HCT116 (cell line): ENCODE results near the gene ESCO1. TPM values are rescaled to one million over a fixed set of nuclear protein-coding genes. Genes with fewer than 3 reads are reported as not detected.

ENCODE experiments used
- ATAC-seq: fragments of 200-7000 bp; cut with Tn5 transposase; 2 replicates; pipeline ENCODE4 v1.9.1; 2020; ENCODE audit warnings: mild to moderate bottlenecking, moderate library complexity
- BruUV-seq: library from RNA; stranded (reverse); fragments of 400-500 nt; replicated peaks from 2 replicates; lab custom pipeline; 2021; lab: Mats Ljungman, UMichigan
- CTCF ChIA-PET: fragments of 300-600 bp; sonication (Branson Sonifier 250); formaldehyde crosslinking; loops from one replicate; lab custom pipeline; 2021; ENCODE audit warnings: antibody characterized with exemption; lab: Charles Lee
- POLR2A ChIA-PET: fragments of 300-600, 350-600 bp; sonication (Branson Sonifier 250); formaldehyde crosslinking; loops from one replicate; lab custom pipeline; 2021; ENCODE audit warnings: antibody characterized with exemption; lab: Charles Lee
- RAD21 ChIA-PET, 2 experiments: fragments of 300-600 bp; sonication (Branson Sonifier 250); formaldehyde crosslinking; loops; one replicate each; lab custom pipeline; 2023; ENCODE audit warnings: low total read pairs in 2 of 2; ENCODE audit not compliant: uncharacterized antibody in 2 of 2, unreplicated experiment in 2 of 2, low non-redundant PET in 1 of 2; lab: Charles Lee
- DNase-seq: peaks from one replicate; pipeline ENCODE4 v3.0.0-alpha.2; 2010; ENCODE audit warnings: low read depth, low spot score
- H2AFZ ChIP-seq: fragments of 200-600 bp; shearing (Covaris generic), sonication (generic); 2 replicates; pipeline ENCODE4 v1.6.1; 2017; ENCODE audit warnings: low read depth, mixed run types, mixed read lengths, antibody characterized with exemption, low read length; ENCODE audit not compliant: poor library complexity, severe bottlenecking
- H3K27ac ChIP-seq: 2 replicates; pipeline ENCODE4 v1.5.1; 2012; ENCODE audit warnings: low read depth, low read length
- H3K27me3 ChIP-seq: fragments of 200-600 bp; sonication (generic); 2 replicates; pipeline ENCODE4 v1.6.1; 2016; ENCODE audit warnings: mixed run types, low read length, mixed read lengths; ENCODE audit not compliant: insufficient read depth
- H3K36me3 ChIP-seq, 2 experiments: fragments of 200-500 bp in 1 of 2; fragments of 200-600 bp in 1 of 2; sonication (Bioruptor generic) in 1 of 2; sonication (generic) in 1 of 2; 2 replicates each; pipeline versions ENCODE4 v1.5.1 to v1.6.1; 2014 to 2016; ENCODE audit warnings: low read length in 2 of 2, inconsistent platforms in 1 of 2, mixed read lengths in 1 of 2, mixed run types in 1 of 2; ENCODE audit not compliant: insufficient read depth in 2 of 2, control insufficient read depth in 1 of 2
- H3K4me1 ChIP-seq, 2 experiments: fragments of 200-600 bp in 1 of 2; sonication (generic) in 1 of 2; 2 replicates each; pipeline versions ENCODE4 v1.5.1 to v1.6.1; 2012 to 2017; ENCODE audit warnings: low read length in 2 of 2, inconsistent platforms in 1 of 2, mild to moderate bottlenecking in 1 of 2, mixed read lengths in 1 of 2, mixed run types in 1 of 2, moderate library complexity in 1 of 2; ENCODE audit not compliant: insufficient read depth in 2 of 2, control insufficient read depth in 1 of 2
- H3K4me2 ChIP-seq: fragments of 200-600 bp; sonication (generic); 2 replicates; pipeline ENCODE4 v1.6.1; 2017; ENCODE audit warnings: mixed run types, low read length, mixed read lengths
- H3K4me3 ChIP-seq, 2 experiments: fragments of 200-600 bp in 1 of 2; sonication (generic) in 1 of 2; replicated peaks in 1 of 2; 2 replicates each; pipeline ENCODE4 v1.5.1; 2011 to 2016; ENCODE audit warnings: low read length in 2 of 2, control low read depth in 1 of 2, low read depth in 1 of 2, mild to moderate bottlenecking in 1 of 2, mixed read lengths in 1 of 2, mixed run types in 1 of 2
- H3K79me2 ChIP-seq: fragments of 200-600 bp; sonication (generic); 2 replicates; pipeline ENCODE4 v1.6.1; 2017; ENCODE audit warnings: mild to moderate bottlenecking, mixed run types, low read length, moderate library complexity, mixed read lengths; ENCODE audit not compliant: insufficient read depth
- H3K9ac ChIP-seq: fragments of 200-600 bp; sonication (generic); 2 replicates; pipeline ENCODE4 v1.6.1; 2016; ENCODE audit warnings: low read length, mixed read lengths
- H3K9me2 ChIP-seq: fragments of 200-600 bp; sonication (generic), shearing (Covaris generic); 2 replicates; pipeline ENCODE4 v1.6.1; 2017; ENCODE audit warnings: mixed run types, mild to moderate bottlenecking, moderate library complexity; ENCODE audit not compliant: insufficient read depth
- H3K9me3 ChIP-seq, 2 experiments: fragments of 200-500 bp in 1 of 2; fragments of 200-600 bp in 1 of 2; sonication (Bioruptor generic) in 1 of 2; sonication (generic) in 1 of 2; 2 replicates each; pipeline ENCODE4 v1.6.1; 2014 to 2017; ENCODE audit warnings: low read length in 2 of 2, mixed read lengths in 2 of 2, inconsistent platforms in 1 of 2, low read depth in 1 of 2, mild to moderate bottlenecking in 1 of 2, mixed run types in 1 of 2, moderate library complexity in 1 of 2; ENCODE audit not compliant: control insufficient read depth in 1 of 2, insufficient read depth in 1 of 2
- H4K20me1 ChIP-seq: fragments of 200-600 bp; sonication (generic), shearing (Covaris generic); 2 replicates; pipeline ENCODE4 v1.6.1; 2017; ENCODE audit warnings: mixed run types, mild to moderate bottlenecking, moderate library complexity; ENCODE audit not compliant: insufficient read depth
- ATF3 ChIP-seq: IDR thresholded peaks from 2 replicates; pipeline ENCODE4 v1.6.1; 2012
- CEBPB ChIP-seq: IDR thresholded peaks from 2 replicates; pipeline ENCODE4 v1.6.1; 2012; ENCODE audit warnings: low read depth
- EZH2 ChIP-seq: fragments of 200-600 bp; sonication (generic); IDR thresholded peaks from 2 replicates; pipeline ENCODE4 v1.6.1; 2017; ENCODE audit warnings: antibody characterized with exemption, mixed run types
- JUND ChIP-seq: IDR thresholded peaks from 2 replicates; pipeline ENCODE4 v1.6.1; 2012
- RAD21 ChIP-seq: IDR thresholded peaks from 2 replicates; pipeline ENCODE4 v1.6.1; 2012; ENCODE audit warnings: low read depth, mild to moderate bottlenecking
- intact Hi-C: fragments of 100-400 bp; cut with micrococcal nuclease; formaldehyde crosslinking; loops from 2 replicates; pipeline ENCODE4 v1.10.0; 2022
- total RNA-seq: library from RNA; stranded (reverse); gene quantifications from one replicate; pipeline ENCODE4 v1.2.1, GENCODE V29; 2021; ENCODE audit not compliant: unreplicated experiment
- TF ChIP-seq, protein P1 (sequence below): IDR thresholded peaks from 2 replicates; pipeline ENCODE4 v1.6.1; 2012

The ESCO1 gene
- total RNA-seq, 1 experiment from 2014 or later: 19.6 TPM

DNA sequence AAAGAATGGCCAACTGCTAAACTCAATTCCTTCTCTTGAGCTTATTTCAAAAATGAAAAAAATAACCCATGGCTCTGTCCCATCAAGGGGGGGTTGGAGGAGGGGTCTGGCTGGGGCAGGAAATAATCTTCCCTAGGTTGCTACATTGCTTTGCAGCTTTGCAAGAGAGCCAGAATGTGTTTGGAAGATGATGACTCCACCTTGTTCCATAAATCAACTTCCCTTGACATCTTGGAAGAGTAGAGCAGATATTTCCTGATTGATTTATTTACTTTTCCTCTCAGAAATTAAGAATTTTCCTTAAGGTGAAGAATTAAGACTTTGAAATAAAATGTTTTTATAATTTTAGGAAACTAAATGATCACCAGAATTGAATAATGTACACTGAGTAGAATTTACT lies 41.3 kb downstream of the ESCO1 start:
- POLR2A ChIA-PET: no interaction called here
- Histone ChIP-seq H3K4me3 (no peak overlapping the region), H3K4me1 (peaks cover 0 to 3% of the 10 kb centered on the region in 2 experiments; a peak in 2 of 4 replicates), H3K36me3 (peaks cover 8 to 35% of the 10 kb centered on the region in 2 experiments; a peak in 3 of 4 replicates), H3K27ac (no peak overlapping the region), H3K4me2 (no peak overlapping the region), H3K9me3 (no peaks in the 10 kb centered on the region), H3K79me2 (no peaks in the 10 kb centered on the region), H2AFZ (no peak overlapping the region)
- no peak for ATAC-seq
- DNase-seq: no peak
- TF ChIP-seq JUND (no peak), RAD21 (no peak)
- TF ChIP-seq, all 23 proteins: peak for 0
- CTCF ChIA-PET: interaction anchor here (1.4 kb wide), 1 partner anchor 41 kb away, joined by 6 read pairs; the partner anchor contains the start of gene ESCO1
- Histone ChIP-seq H4K20me1 (no peaks in the 10 kb centered on the region; the same call in 1 of the 2 replicates), H3K9ac (no peak overlapping the region), H3K9me2 (no peaks in the 10 kb centered on the region), H3K27me3 (no peaks in the 10 kb centered on the region)
- intact Hi-C loops: no loop called here
- RAD21 ChIA-PET: no interaction called here
- TSS peak; percentile 9 for BruUV-seq

DNA sequence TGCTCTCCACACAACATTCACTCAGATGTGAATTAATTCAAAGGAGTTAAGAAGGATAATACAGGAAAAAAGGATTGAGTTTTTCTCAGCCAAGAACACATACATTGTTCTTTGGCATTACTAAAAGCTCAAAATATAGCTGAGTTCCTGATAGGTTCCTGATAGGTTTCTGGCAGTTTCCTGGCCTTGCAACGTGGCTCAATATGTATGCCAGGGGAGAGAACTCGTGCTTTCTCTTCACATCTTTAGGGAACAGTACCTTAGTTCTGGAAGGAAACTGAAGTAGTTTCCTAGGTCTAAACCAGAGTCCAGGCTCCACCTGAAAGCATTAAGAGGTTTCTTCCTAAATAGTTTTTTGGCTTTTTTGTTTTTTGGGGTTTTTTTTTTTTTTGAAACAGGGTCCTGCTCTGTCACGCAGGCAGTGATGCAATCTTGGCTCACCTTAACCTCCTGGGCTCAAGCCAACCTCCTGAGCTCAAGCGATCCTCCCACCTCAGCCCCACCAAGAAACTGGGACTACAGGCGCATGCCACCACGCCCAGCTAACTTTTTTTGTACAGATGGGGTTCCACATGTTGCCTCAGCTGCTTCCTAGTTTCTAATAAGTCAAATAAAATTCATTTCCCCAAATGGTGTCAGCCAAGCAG lies 42.8 kb downstream of the ESCO1 start:
- Histone ChIP-seq H3K79me2 (no peaks in the 10 kb centered on the region), H4K20me1 (no peaks in the 10 kb centered on the region; the same call in 1 of the 2 replicates), H3K9me3 (no peaks in the 10 kb centered on the region), H3K9me2 (no peaks in the 10 kb centered on the region), H3K9ac (no peak overlapping the region), H3K27ac (no peak overlapping the region), H3K36me3 (peaks cover 8 to 31% of the 10 kb centered on the region in 2 experiments; a peak in 3 of 4 replicates), H2AFZ (no peak overlapping the region), H3K27me3 (no peaks in the 10 kb centered on the region), H3K4me3 (no peak overlapping the region), H3K4me1 (peaks cover 0 to 3% of the 10 kb centered on the region in 2 experiments; a peak in 2 of 4 replicates), H3K4me2 (no peak overlapping the region)
- ChIA-PET POLR2A (interaction anchor here (1.1 kb wide), 1 partner anchor 10 kb away, joined by 3 read pairs; no protein-coding TSS in a partner anchor), CTCF (no interaction called here), RAD21 (interaction anchor here in 1 of 2 experiments (0.6 kb wide), 1 partner anchor 43 kb away, joined by 3 read pairs; the partner anchor contains the start of gene ESCO1)
- intact Hi-C loops: no loop called here
- no TSS peak for BruUV-seq
- TF ChIP-seq CEBPB: peak; percentile 61; the same call in 1 of the 2 replicates
- TF ChIP-seq EZH2: no peak
- TF ChIP-seq ATF3: peak; percentile 43; the same call in 1 of the 2 replicates
- TF ChIP-seq, protein P1, sequence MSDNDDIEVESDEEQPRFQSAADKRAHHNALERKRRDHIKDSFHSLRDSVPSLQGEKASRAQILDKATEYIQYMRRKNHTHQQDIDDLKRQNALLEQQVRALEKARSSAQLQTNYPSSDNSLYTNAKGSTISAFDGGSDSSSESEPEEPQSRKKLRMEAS: no peak
- ATAC-seq (no peak), DNase-seq (no peak)
